Measurements from ENCODE around the gene GSE1. TPM values are rescaled to one million over a fixed set of nuclear protein-coding genes. Genes with fewer than 3 reads are reported as not detected.

GSE1 gene
- total RNA-seq, 1 experiment from 2014 or later: 90.2 TPM

DNA sequence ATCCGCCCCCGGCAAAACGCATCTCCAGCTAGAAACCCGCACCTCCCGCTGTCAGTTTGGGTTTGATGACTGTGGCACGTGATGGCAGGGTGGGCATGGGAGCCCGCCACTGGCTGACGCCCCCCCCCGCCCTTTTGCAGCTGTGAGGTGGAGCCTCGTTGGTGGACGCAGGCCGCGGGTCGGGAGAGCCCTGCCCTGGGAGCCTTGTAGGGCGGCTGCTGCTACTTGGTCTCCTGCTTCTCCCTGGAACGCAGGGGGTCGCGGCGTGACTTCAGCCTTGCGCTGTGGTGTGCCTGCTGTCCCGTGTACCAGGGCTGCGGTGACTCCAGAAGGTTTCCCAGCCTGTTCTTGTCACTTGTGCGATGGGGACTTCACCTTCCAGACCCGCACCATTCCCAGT, 28.2 kb downstream of the GSE1 start:
- no peaks in the 10 kb centered on the region for H3K9me2 ChIP-seq (ENCODE audit: insufficient read depth)
- intact Hi-C loops (cut with micrococcal nuclease): no loop called here
- peaks cover 9% of the 10 kb centered on the region; the same call in 1 of the 2 replicates for H4K20me1 ChIP-seq (ENCODE audit: insufficient read depth)
- peaks cover 23 to 45% of the 10 kb centered on the region in 2 experiments for H3K4me1 ChIP-seq (ENCODE audit: control insufficient read depth in 1 of 2, insufficient read depth in 2 of 2, low read length in 2 of 2)
- ChIA-PET POLR2A (no interaction called here), CTCF (no interaction called here), RAD21 (ENCODE audit: low non-redundant PET in 1 of 2, low total read pairs in 2 of 2, uncharacterized antibody in 2 of 2, unreplicated experiment in 2 of 2) (interaction anchor here in 1 of 2 experiments (0.6 kb wide), 1 partner anchor 48 kb away, joined by 3 read pairs; no protein-coding TSS in a partner anchor)
- BruUV-seq (replicated peaks): no TSS peak
- no peak overlapping the region for H3K27ac ChIP-seq (ENCODE audit: low read depth, low read length)
- no peak overlapping the region for H3K4me3 ChIP-seq (replicated peaks in 1 of 2; ENCODE audit: low read depth in 1 of 2, low read length in 2 of 2)
- H3K79me2 ChIP-seq (ENCODE audit: insufficient read depth, low read length): peaks cover 15% of the 10 kb centered on the region; the same call in 1 of the 2 replicates
- no peak for TF ChIP-seq ZFX (IDR thresholded peaks at IDR 0.05)
- H3K9me3 ChIP-seq (ENCODE audit: control insufficient read depth in 1 of 2, insufficient read depth in 1 of 2, low read depth in 1 of 2, low read length in 2 of 2): no peaks in the 10 kb centered on the region
- H3K9ac ChIP-seq (ENCODE audit: low read length): no peak overlapping the region
- H3K4me2 ChIP-seq (ENCODE audit: low read length): no peak overlapping the region
- no peak overlapping the region for H2AFZ ChIP-seq (ENCODE audit: low read depth, low read length, poor library complexity, severe bottlenecking)
- ATAC-seq (no peak), DNase-seq (ENCODE audit: low read depth, low spot score) (no peak)
- H3K36me3 ChIP-seq (ENCODE audit: control insufficient read depth in 1 of 2, insufficient read depth in 2 of 2, low read length in 2 of 2): no peaks in the 10 kb centered on the region
- H3K27me3 ChIP-seq (ENCODE audit: insufficient read depth, low read length): no peaks in the 10 kb centered on the region

DNA sequence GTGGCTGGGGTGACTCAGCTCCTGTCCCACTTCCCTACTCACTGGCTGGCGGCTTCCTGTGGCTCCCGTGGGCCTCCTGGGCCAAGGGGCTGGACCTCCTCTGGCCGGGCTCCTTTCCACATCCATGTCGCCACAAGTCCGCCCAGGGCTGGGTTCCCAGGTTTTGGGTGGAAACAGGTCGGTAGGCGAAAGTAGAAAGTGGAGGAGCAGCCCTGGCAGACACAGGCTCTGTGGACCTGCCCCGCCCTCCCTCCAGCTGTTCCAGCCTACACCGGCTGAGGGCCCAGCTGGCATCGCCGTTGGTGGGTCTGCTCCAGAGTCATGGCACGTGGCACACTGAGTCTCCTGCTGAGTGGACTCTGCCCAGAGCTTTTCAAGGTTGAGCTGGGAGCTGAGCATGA, 28.7 kb downstream of the GSE1 start:
- no peak overlapping the region for H3K9ac ChIP-seq (ENCODE audit: low read length)
- H3K4me1 ChIP-seq (ENCODE audit: control insufficient read depth in 1 of 2, insufficient read depth in 2 of 2, low read length in 2 of 2): peaks cover 25 to 49% of the 10 kb centered on the region in 2 experiments
- ChIA-PET POLR2A (no interaction called here), RAD21 (ENCODE audit: low non-redundant PET in 1 of 2, low total read pairs in 2 of 2, uncharacterized antibody in 2 of 2, unreplicated experiment in 2 of 2) (interaction anchor here in 1 of 2 experiments (0.6 kb wide), 1 partner anchor 47 kb away, joined by 3 read pairs; no protein-coding TSS in a partner anchor), CTCF (no interaction called here)
- ATAC-seq: no peak
- H3K9me3 ChIP-seq (ENCODE audit: control insufficient read depth in 1 of 2, insufficient read depth in 1 of 2, low read depth in 1 of 2, low read length in 2 of 2): no peaks in the 10 kb centered on the region
- no TSS peak for BruUV-seq (replicated peaks)
- no peak overlapping the region for H3K4me2 ChIP-seq (ENCODE audit: low read length)
- peaks cover 9% of the 10 kb centered on the region; the same call in 1 of the 2 replicates for H4K20me1 ChIP-seq (ENCODE audit: insufficient read depth)
- H3K4me3 ChIP-seq (replicated peaks in 1 of 2; ENCODE audit: low read depth in 1 of 2, low read length in 2 of 2): no peak overlapping the region
- no peak for DNase-seq (ENCODE audit: low read depth, low spot score)
- intact Hi-C loops (cut with micrococcal nuclease): no loop called here
- H3K27ac ChIP-seq (ENCODE audit: low read depth, low read length): no peak overlapping the region
- H3K27me3 ChIP-seq (ENCODE audit: insufficient read depth, low read length): no peaks in the 10 kb centered on the region
- no peak overlapping the region for H2AFZ ChIP-seq (ENCODE audit: low read depth, low read length, poor library complexity, severe bottlenecking)
- TF ChIP-seq ELF1 (IDR thresholded peaks at IDR 0.05; ENCODE audit: borderline replicate concordance, low read depth) (no peak), RAD21 (IDR thresholded peaks at IDR 0.05; ENCODE audit: low read depth) (no peak), EGR1 (IDR thresholded peaks at IDR 0.05; ENCODE audit: low read depth) (no peak), JUND (IDR thresholded peaks at IDR 0.05) (no peak), EZH2phosphoT487 (IDR thresholded peaks at IDR 0.05; ENCODE audit: borderline replicate concordance) (no peak), YY1 (IDR thresholded peaks at IDR 0.05; ENCODE audit: extremely low read depth, insufficient replicate concordance, low read depth, low read length) (no peak), SIN3A (IDR thresholded peaks at IDR 0.05; ENCODE audit: low read depth) (no peak), FOSL1 (IDR thresholded peaks at IDR 0.05; ENCODE audit: low read depth) (no peak), CBX3 (IDR thresholded peaks at IDR 0.05; ENCODE audit: low read depth) (no peak), SRF (IDR thresholded peaks at IDR 0.05; ENCODE audit: low read depth) (no peak), TCF7L2 (IDR thresholded peaks at IDR 0.05; ENCODE audit: borderline replicate concordance, extremely low read depth, insufficient read depth, insufficient read length) (no peak)
- TF ChIP-seq, protein P1, sequence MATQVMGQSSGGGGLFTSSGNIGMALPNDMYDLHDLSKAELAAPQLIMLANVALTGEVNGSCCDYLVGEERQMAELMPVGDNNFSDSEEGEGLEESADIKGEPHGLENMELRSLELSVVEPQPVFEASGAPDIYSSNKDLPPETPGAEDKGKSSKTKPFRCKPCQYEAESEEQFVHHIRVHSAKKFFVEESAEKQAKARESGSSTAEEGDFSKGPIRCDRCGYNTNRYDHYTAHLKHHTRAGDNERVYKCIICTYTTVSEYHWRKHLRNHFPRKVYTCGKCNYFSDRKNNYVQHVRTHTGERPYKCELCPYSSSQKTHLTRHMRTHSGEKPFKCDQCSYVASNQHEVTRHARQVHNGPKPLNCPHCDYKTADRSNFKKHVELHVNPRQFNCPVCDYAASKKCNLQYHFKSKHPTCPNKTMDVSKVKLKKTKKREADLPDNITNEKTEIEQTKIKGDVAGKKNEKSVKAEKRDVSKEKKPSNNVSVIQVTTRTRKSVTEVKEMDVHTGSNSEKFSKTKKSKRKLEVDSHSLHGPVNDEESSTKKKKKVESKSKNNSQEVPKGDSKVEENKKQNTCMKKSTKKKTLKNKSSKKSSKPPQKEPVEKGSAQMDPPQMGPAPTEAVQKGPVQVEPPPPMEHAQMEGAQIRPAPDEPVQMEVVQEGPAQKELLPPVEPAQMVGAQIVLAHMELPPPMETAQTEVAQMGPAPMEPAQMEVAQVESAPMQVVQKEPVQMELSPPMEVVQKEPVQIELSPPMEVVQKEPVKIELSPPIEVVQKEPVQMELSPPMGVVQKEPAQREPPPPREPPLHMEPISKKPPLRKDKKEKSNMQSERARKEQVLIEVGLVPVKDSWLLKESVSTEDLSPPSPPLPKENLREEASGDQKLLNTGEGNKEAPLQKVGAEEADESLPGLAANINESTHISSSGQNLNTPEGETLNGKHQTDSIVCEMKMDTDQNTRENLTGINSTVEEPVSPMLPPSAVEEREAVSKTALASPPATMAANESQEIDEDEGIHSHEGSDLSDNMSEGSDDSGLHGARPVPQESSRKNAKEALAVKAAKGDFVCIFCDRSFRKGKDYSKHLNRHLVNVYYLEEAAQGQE (IDR thresholded peaks at IDR 0.05; ENCODE audit: low read depth): no peak
- TF ChIP-seq, protein P2, sequence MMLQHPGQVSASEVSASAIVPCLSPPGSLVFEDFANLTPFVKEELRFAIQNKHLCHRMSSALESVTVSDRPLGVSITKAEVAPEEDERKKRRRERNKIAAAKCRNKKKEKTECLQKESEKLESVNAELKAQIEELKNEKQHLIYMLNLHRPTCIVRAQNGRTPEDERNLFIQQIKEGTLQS (IDR thresholded peaks at IDR 0.05): no peak
- no peaks in the 10 kb centered on the region for H3K9me2 ChIP-seq (ENCODE audit: insufficient read depth)
- peaks cover 12% of the 10 kb centered on the region; the same call in 1 of the 2 replicates for H3K79me2 ChIP-seq (ENCODE audit: insufficient read depth, low read length)
- H3K36me3 ChIP-seq (ENCODE audit: control insufficient read depth in 1 of 2, insufficient read depth in 2 of 2, low read length in 2 of 2): no peaks in the 10 kb centered on the region
